Fibroblast of gingiva (primary cell): Measurements from ENCODE around the gene LCTL.
A peak's percentile ranks its signal among the peaks of the same experiment; 100 is the strongest.
"Not testable (repeated sequence)": the region's sequence is repeated elsewhere in the genome, so short reads cannot be mapped to it uniquely, and the experiment has no call there.

Experiments used
- DNase-seq: peaks from one replicate; pipeline ENCODE4 v3.0.0-alpha.2; 2011; ENCODE audit warnings: low read depth

LCTL gene

DNA sequence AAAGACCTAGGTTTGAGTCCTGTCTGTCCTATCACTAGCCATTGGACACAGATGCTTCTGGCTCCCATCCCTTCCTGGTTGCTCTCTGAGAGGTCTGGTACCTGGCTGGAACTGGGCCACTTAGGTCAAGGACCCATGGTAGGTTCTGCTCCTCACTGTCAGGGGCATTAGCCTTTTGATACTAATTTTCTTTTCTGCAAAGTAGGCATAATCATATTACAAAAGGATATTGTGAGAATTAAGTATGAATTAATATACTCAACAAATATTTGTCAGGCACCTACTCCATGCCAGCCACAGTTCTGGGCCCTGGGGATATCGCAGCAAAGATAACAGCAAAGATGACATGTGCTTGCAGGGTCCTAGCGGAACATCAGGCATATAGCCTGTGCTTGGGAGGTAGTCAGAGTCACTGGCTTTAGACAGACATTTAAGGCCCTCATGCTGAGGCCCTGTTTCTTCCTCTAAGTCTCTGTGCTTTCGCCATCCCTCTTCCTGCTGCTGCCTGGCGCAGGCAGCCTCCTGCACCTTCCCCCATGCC is 25.6 kb upstream of the LCTL start:
- DNase-seq = no peak

- no peak for DNase-seq
Observed at GRCh38 chr15:66590435-66590834, 24.6 kb upstream of the LCTL start.

DNA sequence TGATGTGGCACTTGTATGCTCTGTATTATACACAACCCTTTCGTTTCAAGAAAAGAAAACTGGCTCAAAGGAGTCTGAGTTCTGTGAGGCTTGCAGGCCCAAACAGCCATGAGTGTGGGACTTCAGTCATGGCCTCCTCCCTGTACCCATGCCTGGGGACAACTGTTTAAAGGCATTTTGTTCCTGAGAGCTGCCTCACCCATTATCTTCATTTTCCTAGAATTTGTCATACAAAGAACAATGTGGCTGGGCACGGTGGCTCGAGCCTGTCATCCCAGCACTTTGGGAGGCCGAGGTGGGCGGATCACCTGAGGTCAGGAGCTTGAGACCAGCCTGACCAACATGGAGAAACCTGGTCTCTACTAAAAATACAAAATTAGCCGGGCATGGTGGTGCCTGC is 23.6 kb upstream of the LCTL start:
- not testable (repeated sequence) for DNase-seq

DNA sequence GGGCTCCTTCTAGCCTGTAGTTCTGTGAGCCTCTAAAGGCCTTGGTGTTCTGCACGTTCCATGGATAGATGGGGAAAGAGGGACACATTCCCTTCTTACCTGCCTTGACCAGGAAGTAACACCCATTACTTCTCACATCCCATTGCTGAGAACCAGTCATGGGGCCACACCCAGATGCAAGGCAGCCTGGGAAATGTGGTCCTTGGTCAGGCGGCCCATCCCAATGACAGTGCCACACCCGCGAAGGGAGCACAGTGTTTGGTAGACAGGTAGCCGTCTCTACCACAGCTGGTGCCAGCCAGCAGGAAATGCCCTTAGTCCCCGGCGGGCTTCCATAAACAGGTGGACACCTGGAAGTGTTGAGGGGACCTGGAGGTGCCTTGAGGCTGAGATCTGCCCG is 23.2 kb upstream of the LCTL start:
- no peak for DNase-seq

DNA sequence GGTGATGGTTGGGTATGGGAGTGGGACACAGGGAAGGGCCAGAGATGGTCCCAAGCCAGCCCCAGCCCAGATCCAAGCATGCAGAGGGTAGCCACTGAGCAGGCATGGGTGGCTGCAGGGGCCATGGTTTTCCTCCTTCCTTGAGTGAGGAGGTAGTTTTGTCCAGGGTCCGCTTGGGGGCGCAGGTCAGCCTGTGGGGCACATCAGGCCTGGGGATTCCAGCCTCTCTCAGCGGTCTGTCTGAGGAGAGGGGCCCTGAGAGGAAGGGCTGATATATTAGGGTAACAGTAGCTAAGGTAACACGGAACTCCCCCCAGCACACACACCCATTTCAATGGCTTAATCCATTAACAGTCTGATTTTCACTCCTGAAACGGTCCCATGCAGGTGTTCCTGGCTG is 22.7 kb upstream of the LCTL start:
- no peak for DNase-seq

GRCh38 chr15:66587749-66588148 is 22.0 kb upstream of the LCTL start:
- DNase-seq = no peak

DNA sequence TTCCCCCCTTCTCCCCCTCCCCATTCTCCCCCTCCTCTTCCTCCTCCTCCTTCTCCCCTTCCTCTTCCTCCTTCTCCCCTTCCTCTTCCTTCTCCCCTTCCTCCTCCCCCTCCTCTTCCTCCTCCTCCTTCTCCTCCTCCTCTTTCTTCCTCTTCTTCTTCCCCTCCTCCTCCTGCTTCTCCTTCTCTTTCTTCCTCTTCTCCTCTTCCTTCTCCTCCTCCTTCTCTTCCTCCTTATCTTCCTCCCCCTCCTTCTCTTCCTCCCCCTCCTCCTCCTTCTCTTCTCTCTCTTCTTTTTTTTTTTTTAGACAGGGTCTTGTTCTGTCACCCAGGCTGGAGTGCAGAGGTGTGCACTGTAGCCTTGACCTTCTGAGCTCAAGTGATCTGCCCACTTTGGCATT is 21.2 kb upstream of the LCTL start:
- no peak for DNase-seq

- DNase-seq = no peak
Observed at GRCh38 chr15:66586155-66586976, 20.6 kb upstream of the LCTL start.

- DNase-seq = no peak
Observed at GRCh38 chr15:66581972-66582537, 16.3 kb upstream of the LCTL start.

DNA sequence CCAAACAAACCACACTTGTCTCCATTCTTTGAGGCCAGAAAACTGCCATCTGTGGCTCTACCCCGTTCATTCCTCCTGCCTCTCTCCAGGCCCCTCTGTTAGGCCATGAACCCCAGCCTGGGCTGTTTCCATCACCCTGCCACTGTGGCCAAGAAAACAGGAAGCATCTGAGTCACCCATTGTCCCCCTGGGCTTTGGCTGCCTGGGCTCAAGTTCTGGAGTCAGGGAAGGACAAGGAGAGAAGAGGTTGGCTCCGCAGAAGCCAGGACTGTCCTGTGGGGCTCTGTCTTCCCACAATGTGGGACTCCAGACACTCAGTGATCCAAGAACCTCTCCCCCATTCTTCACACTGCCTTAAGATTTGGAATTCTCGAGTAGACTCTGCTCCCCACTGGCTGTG is 14.8 kb upstream of the LCTL start:
- peak; percentile 57 for DNase-seq

DNA sequence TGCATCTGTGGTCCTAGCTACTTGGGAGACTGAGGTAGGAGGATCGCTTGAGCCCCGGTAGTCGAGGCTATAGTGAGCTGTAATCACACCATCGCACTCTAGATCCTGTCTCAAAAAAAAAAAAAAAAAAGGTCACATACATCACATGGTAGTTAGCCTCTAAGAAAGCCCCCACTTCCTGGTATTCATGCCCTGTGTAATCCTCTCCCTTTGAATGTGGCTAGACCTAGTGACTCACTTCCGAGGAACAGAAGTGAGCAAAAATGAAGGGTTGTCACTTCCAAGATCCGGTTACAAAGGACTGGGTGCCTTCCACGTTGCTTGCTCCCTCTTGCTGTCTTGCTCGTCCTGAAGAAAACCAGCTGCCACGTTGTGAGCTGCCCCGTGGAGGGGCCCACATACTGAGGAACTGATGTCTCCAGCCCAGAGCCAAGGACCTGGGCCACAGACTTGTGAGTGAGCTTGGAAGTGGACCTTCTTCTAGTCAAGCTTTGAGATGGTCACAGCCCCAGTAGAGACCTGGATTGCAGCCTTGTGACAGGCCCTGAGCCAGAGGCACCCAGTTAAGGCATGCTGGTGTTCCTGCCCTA is 12.6 kb upstream of the LCTL start:
- DNase-seq = no peak

DNA sequence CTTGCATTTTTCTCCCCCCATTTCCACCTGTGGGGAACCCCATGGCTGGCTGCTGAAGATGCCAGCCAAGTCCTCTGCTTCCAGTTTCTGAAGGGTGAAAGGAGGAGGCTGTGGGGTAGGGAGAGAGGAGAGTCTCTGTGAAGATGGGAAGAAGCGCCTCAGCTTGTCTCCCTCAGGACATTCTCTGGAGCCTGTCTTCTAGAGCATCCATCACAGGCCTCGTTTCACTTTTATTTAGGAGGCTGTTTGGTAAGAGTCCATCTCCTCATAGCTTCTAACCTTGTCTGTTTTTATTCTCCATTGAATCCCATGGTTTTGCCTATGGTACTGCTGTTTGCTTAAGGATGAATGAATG is 8.8 kb upstream of the LCTL start:
- DNase-seq = no peak

GRCh38 chr15:66573719-66574595 is 8.2 kb upstream of the LCTL start:
- peak; percentile 92 for DNase-seq

GRCh38 chr15:66573348-66573718 is 7.5 kb upstream of the LCTL start:
- DNase-seq = no peak

DNA sequence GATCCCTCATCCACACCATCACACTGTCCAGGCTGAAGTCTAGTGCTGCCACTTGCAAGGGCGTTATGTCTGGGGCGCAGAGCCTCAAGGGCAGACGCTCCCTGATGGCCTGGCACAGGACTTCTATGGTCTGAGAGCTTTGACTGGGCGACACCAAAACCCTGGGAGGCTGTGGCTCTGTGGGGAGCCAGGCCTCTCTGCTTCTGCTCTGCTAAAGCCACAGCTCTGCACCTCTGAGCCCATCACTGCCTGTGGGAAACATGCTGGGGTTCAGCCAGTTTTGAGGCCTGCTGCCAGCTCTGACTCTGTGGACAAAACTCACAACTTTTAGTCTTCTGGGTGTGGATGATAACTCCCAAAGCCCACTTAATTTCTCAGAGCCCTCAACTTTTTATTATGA is 6.3 kb upstream of the LCTL start:
- no peak for DNase-seq

DNA sequence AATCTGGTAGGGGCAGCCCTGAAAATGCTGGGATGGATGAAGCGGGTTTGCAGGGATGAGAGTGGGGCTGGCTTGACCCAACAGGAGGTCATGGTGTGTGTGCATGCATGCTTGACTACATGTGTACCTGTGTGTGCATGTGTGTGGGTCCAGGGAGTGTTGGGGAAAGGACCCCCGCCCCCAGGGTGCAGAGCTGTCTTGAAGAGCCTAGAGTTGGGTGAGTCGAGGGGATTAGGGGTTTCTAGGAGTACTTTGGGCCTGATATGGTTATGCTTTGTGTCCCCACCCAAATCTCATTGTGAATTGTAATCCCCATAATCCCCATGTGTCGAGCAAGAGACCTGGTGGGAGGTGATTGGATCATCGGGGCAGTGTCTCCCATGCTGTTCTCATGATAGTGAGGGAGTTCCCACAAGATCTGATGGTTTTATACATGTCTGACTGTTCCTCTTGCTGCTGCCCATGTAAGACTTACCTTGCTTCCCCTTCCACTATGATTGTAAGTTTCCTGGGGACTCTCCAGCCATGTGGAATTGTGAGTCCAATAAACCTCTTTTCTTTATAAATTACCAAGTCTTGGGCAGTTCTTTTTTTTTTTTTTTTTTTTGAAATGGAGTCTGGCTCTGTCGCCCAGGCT is 5.2 kb upstream of the LCTL start:
- DNase-seq = no peak

DNA sequence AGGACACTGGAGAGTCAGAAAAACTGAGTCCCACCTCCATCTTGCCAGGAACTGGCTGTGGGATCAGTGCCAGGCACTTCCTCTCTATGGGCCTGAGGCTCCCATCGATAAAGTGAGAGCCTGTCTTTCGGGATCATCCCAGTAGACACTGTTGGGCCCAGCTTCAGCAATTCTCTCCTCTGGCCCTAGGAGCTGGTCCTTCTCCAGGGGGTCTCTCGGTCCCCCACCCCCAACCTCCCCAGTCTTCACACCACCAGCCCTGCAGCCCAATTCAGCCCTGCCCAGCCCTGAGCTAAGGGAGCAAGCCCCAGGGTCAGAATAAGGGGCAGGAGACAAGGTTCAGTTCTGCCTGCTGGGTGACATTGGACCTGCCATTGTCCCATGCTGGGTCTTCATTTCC is 4.5 kb upstream of the LCTL start:
- no peak for DNase-seq

- no peak for DNase-seq
Observed at GRCh38 chr15:66569461-66570137, 3.8 kb upstream of the LCTL start.

DNA sequence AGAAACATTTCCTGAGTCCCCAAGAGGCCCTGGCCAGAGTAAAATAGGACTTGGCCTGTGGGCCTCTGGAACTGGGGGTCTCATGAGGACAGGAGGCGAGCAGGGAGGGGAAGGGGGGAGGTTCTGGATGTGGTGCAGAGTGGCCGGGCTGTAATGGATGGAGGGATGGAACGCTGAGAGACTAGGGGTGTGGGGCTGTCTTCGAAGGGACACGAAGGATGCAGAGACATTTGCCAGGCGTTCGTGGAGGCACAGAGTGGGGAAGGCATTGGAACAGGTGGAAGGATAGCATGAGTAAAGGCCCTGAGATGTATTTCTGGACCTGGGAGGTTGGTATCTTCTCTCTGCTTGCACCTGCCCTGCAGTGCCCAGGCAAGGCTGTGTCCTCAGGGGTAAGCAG is 2.1 kb upstream of the LCTL start:
- DNase-seq = no peak

DNA sequence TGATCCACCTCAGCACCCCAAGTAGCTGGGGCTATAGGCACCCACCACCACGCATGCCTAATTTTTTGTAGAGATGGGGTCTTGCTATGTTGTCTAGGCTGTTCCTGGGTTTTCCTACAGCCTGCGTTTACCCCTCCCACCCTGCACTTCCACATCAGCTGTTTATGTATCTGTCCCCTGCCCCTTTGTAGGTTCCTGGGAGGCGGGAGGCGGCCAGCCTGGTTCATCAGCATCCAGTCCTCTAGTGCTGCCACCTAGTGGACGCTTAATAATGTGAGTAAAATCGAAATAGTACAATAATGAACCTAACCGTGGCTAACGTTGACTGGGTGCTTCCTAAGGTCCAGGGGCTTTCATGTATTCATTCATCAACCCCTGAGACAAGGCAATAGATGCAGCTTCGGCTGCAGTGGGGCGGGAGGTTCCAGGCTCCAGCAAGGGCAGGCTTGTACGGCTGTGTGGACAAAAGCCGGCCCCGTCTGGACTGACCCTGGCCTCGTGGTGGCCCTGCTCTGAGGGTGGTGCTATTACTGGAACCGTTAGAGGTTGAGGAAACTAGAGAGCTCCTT is 1.2 kb upstream of the LCTL start:
- peak; percentile 45 for DNase-seq

DNA sequence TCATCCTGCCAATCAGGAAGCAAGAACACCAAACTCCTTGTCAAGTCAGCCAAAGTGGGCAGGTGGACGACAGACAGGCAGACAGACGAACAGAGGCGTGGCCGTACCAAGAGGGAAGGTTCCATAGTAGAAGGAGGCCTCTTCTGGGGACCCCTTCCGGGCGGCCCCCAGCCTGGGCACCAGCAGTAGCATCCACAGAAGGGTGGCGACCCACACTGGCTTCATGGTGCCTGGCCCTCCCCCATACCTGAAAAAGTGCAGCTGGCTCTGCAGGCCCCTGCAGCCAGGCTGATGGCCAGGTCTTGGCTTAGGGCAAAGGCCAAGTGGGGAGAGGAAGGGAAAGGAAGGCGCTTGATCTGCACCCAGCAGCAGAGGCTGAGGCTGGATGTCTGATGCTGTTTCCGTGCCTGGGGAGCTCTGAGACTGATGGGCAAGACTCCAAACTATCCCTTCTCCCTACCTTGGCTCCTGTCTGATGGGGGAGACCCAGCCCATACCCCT is 607 bp downstream of the LCTL start:
- no peak for DNase-seq
